Loucy (cell line): ENCODE results near the gene EEA1.

Source experiments
- EZH2phosphoT487 ChIP-seq: fragments of 200-600 bp; IDR thresholded peaks from 2 replicates; pipeline ENCODE4 v1.6.1; 2018; ENCODE audit warnings: antibody characterized with exemption, mild to moderate bottlenecking, moderate library complexity, borderline replicate concordance
- TF ChIP-seq, protein P1 (sequence below): fragments of 200-600 bp; sonication (generic); conservative IDR thresholded peaks from 2 replicates; pipeline ENCODE4 v1.5.1; 2014; ENCODE audit warnings: mild to moderate bottlenecking, antibody characterized with exemption, low read length

DNA sequence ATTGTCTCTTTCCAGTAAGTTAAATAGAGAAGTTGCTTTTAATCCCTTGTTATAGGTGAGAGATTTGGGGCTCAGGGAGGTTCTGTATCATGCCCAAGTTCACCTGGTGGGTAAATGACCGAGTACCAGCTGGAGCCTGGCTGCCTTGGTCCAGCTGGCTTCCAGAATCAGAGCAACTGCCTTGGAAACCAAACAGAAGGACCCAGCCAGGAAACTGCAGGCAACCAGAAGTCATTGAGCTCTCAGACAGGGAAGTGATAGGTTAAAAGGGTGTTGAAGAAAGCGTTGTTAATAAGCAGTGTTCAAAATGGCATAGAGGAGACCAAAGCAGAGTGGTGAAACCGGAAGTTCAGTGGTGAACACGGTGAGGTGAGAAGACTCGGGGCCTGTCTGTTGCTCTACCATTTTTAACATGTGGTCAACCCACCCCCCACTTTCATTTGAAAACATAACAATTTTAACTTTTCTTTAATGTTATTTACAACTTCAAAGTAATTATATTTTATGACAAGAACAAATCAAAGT, 171.4 kb downstream of the EEA1 start:
- TF ChIP-seq, protein P1, sequence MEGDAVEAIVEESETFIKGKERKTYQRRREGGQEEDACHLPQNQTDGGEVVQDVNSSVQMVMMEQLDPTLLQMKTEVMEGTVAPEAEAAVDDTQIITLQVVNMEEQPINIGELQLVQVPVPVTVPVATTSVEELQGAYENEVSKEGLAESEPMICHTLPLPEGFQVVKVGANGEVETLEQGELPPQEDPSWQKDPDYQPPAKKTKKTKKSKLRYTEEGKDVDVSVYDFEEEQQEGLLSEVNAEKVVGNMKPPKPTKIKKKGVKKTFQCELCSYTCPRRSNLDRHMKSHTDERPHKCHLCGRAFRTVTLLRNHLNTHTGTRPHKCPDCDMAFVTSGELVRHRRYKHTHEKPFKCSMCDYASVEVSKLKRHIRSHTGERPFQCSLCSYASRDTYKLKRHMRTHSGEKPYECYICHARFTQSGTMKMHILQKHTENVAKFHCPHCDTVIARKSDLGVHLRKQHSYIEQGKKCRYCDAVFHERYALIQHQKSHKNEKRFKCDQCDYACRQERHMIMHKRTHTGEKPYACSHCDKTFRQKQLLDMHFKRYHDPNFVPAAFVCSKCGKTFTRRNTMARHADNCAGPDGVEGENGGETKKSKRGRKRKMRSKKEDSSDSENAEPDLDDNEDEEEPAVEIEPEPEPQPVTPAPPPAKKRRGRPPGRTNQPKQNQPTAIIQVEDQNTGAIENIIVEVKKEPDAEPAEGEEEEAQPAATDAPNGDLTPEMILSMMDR: no peak
- no peak for TF ChIP-seq EZH2phosphoT487
